ENCODE results near the gene TAF6L.
"Not testable (repeated sequence)": the region's sequence is repeated elsewhere in the genome, so short reads cannot be mapped to it uniquely, and the experiment has no call there.

TAF6L gene

GRCh38 chr11:62757846-62758788, 13.1 kb upstream of the TAF6L start:
- no peak for DNase-seq (ENCODE audit: low read depth)

GRCh38 chr11:62760867-62761227, 10.3 kb upstream of the TAF6L start:
- DNase-seq (ENCODE audit: low read depth): not testable (repeated sequence)

GRCh38 chr11:62770778-62771143, 435 bp upstream of the TAF6L start:
- DNase-seq (ENCODE audit: low read depth): no peak

- no peak for DNase-seq (ENCODE audit: low read depth)
Observed at GRCh38 chr11:62774407-62774806, 3.2 kb downstream of the TAF6L start.

GRCh38 chr11:62775646-62776045, 4.5 kb downstream of the TAF6L start:
- no peak for DNase-seq (ENCODE audit: low read depth)

- no peak for DNase-seq (ENCODE audit: low read depth)
Observed at GRCh38 chr11:62777389-62777788, 6.2 kb downstream of the TAF6L start.

- no peak for DNase-seq (ENCODE audit: low read depth)
Observed at GRCh38 chr11:62778441-62778840, 7.2 kb downstream of the TAF6L start.

- DNase-seq (ENCODE audit: low read depth): no peak
Observed at GRCh38 chr11:62782753-62783152, 11.6 kb downstream of the TAF6L start.

- DNase-seq (ENCODE audit: low read depth): peak; percentile 67
Observed at GRCh38 chr11:62786318-62787004, 15.3 kb downstream of the TAF6L start.

- DNase-seq (ENCODE audit: low read depth): peak; percentile 97
Observed at GRCh38 chr11:62787005-62787759, 16.0 kb downstream of the TAF6L start, which contains the start of gene TMEM179B. Gene TMEM179B (plus strand): TSS chr11:62787402. CDS start chr11:62787432, 30 bp downstream.

- no peak for DNase-seq (ENCODE audit: low read depth)
Observed at GRCh38 chr11:62788991-62789390, 17.8 kb downstream of the TAF6L start.

- no peak for DNase-seq (ENCODE audit: low read depth)
Observed at GRCh38 chr11:62789576-62789975, 18.4 kb downstream of the TAF6L start.

GRCh38 chr11:62791501-62792201, 20.5 kb downstream of the TAF6L start, which contains the start of gene TMEM223:
Gene TMEM223 (minus strand): TSS chr11:62792006. CDS start chr11:62791994, 12 bp downstream.
- DNase-seq (ENCODE audit: low read depth): peak; percentile 82

GRCh38 chr11:62792202-62792575, 21.0 kb downstream of the TAF6L start:
- peak; percentile 15 for DNase-seq (ENCODE audit: low read depth)

- no peak for DNase-seq (ENCODE audit: low read depth)
Observed at GRCh38 chr11:62794201-62794775, 23.1 kb downstream of the TAF6L start.

GRCh38 chr11:62796281-62796680, 25.1 kb downstream of the TAF6L start:
- DNase-seq (ENCODE audit: low read depth): no peak

- no peak for DNase-seq (ENCODE audit: low read depth)
Observed at GRCh38 chr11:62799486-62799885, 28.3 kb downstream of the TAF6L start.

GRCh38 chr11:62801071-62801470, 29.9 kb downstream of the TAF6L start:
- no peak for DNase-seq (ENCODE audit: low read depth)

- no peak for DNase-seq (ENCODE audit: low read depth)
Observed at GRCh38 chr11:62804310-62805075, 33.3 kb downstream of the TAF6L start.

- peak; percentile 88 for DNase-seq (ENCODE audit: low read depth)
Observed at GRCh38 chr11:62805076-62805892, 34.1 kb downstream of the TAF6L start, which contains the start of gene NXF1. Gene NXF1 (minus strand): TSS chr11:62805440. CDS start chr11:62805356, 84 bp downstream.
